SH-SY5Y (cell line): ENCODE data around the gene GSTM4.

ENCODE experiments used
- GATA2 ChIP-seq: IDR thresholded peaks from 2 replicates; pipeline ENCODE4 v1.6.1; 2011; ENCODE audit warnings: mild to moderate bottlenecking, low read depth, low read length
- GATA3 ChIP-seq: IDR thresholded peaks from 2 replicates; pipeline ENCODE4 v1.6.1; 2011; ENCODE audit warnings: low read depth, mild to moderate bottlenecking, low read length, moderate library complexity

DNA sequence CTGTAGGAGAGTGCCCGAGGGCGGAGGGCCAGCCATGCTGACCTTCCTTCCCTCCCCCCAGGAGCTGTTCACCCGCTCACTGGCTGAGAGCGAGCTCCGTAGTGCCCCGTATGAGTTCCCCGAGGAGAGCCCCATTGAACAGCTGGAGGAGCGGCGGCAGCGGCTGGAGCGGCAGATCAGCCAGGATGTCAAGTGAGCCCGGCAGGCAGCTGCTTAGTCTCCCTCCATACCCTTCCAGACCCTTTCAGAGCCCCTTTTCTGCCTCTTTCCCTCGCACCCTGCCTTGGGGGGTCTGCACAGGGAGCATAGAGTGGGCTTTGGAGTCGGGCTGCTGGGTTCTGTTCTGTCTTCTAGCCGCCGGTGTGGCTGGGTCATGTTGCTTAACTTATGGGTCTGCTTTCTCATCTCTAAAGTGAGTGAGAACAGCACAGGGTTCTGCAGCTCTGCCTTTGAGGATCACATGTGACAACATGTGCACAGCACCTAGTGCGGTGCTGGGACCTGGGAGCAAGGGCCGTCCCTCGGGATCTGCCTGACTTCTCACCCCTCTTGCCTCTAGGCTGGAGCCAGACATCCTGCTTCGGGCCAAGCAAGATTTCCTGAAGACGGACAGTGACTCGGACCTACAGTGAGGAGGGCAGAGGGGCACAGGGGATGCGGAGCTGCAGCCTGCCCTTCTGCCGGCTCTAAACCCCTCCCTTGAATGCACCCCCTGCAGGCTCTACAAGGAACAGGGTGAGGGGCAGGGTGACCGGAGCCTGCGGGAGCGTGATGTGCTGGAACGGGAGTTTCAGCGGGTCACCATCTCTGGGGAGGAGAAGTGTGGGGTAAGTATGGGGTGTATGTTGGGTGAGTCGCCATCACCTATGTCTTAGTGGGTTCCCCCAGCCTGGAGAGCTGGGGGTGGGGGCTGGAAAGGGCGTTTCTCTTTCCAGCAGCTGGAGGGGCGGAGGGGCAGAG, 30.0 kb upstream of the GSTM4 start:
- TF ChIP-seq GATA2, result no peak
- TF ChIP-seq GATA3, result no peak
